Kidney (tissue), 14 donors: ENCODE results near the gene LRCOL1. TPM values are rescaled to one million over a fixed set of nuclear protein-coding genes. Genes with fewer than 3 reads are reported as not detected.

Experiments
- DNase-seq, 5 donors: peaks; one replicate each; pipeline ENCODE4 v3.0.0-alpha.2; 2013 to 2020
- FAIRE-seq: peaks from 2 replicates; lab custom pipeline; 2012; peaks lifted over from hg19 to GRCh38; lab: Jason Lieb, UNC
- H3K27ac ChIP-seq, 2 donors: one replicate each; pipeline ENCODE4 v1.7.0; 2013; ENCODE audit warnings: low read depth in 2 of 2, low read length in 2 of 2, inconsistent platforms in 1 of 2
- H3K27me3 ChIP-seq: one replicate; pipeline ENCODE4 v1.7.1; 2013; ENCODE audit warnings: low read length, inconsistent platforms; ENCODE audit not compliant: control insufficient read depth, insufficient read depth
- H3K36me3 ChIP-seq, 3 donors: one replicate each; pipeline versions ENCODE4 v1.7.0 to v1.7.1; 2013; ENCODE audit warnings: low read length in 3 of 3, control low read depth in 1 of 3, inconsistent platforms in 1 of 3; ENCODE audit not compliant: insufficient read depth in 3 of 3, control insufficient read depth in 2 of 3
- H3K4me1 ChIP-seq, 3 donors: one replicate each; pipeline versions ENCODE4 v1.7.0 to v1.7.1; 2013; ENCODE audit warnings: low read length in 3 of 3, inconsistent platforms in 1 of 3, low read depth in 1 of 3; ENCODE audit not compliant: control insufficient read depth in 2 of 3, insufficient read depth in 2 of 3
- H3K4me3 ChIP-seq, 3 donors: one replicate each; pipeline versions ENCODE4 v1.7.0 to v1.8.1; 2013; ENCODE audit warnings: low read length in 3 of 3, control low read depth in 1 of 3, inconsistent platforms in 1 of 3
- H3K9ac ChIP-seq, 3 donors: one replicate each; pipeline versions ENCODE4 v1.7.0 to v1.7.1; 2013; ENCODE audit warnings: low read length in 3 of 3, control low read depth in 1 of 3, inconsistent platforms in 1 of 3
- H3K9me3 ChIP-seq, 3 donors: one replicate each; pipeline versions ENCODE4 v1.7.0 to v1.7.1; 2013; ENCODE audit warnings: low read length in 3 of 3, control low read depth in 1 of 3, inconsistent platforms in 1 of 3; ENCODE audit not compliant: control insufficient read depth in 2 of 3, insufficient read depth in 1 of 3
- intact Hi-C: fragments of 100-400 bp; cut with DNase I; formaldehyde crosslinking; loops from one replicate; pipeline ENCODE4 v1.11.1; 2022
- polyA plus RNA-seq: library from polyadenylated mRNA; stranded (reverse); fragments of 350-450 nt; fragmentation: Illumina TruSeq; extraction: RNeasy Lipid Tissue Mini Kit (QIAGEN cat#74804); gene quantifications from one replicate; pipeline ENCODE4 v1.2.3, GENCODE V29; 2014; ENCODE audit warnings: low read depth, low replicate concordance; ENCODE audit not compliant: insufficient read depth
- total RNA-seq: library from RNA; stranded (reverse); fragmentation: NEBNext Ultra II Directional; extraction: Animal tissue kit (Norgen Biotek cat#: 25700); gene quantifications from one replicate; pipeline ENCODE4 v1.2.1, GENCODE V29; 2021
- TF ChIP-seq, protein P1 (sequence below): IDR thresholded peaks from 3 replicates; pipeline ENCODE4 v1.5.1; 2012; ENCODE audit warnings: mild to moderate bottlenecking, moderate library complexity, borderline replicate concordance; ENCODE audit not compliant: insufficient read depth; ENCODE audit errors: extremely low read depth
- donor health status: control.
- donor health status: control.
- donor health status: control.
- donor health status: control.
- donor health status: control.
- donor health status: DM: yes; HTN: yes; CAD: no.
- donor health status: Normal renal cell carcinoma (clear cell type).

LRCOL1 gene
- total and polyA plus RNA-seq, 2 donors from 2014 or later: 1.0 to 1.8 TPM

- no peak for FAIRE-seq
- peak overlapping the region in 1 of 3 donors; percentile 34 for H3K9ac ChIP-seq
- peak overlapping the region; percentile 72 to 86 for H3K27ac ChIP-seq
- TF ChIP-seq, protein P1, sequence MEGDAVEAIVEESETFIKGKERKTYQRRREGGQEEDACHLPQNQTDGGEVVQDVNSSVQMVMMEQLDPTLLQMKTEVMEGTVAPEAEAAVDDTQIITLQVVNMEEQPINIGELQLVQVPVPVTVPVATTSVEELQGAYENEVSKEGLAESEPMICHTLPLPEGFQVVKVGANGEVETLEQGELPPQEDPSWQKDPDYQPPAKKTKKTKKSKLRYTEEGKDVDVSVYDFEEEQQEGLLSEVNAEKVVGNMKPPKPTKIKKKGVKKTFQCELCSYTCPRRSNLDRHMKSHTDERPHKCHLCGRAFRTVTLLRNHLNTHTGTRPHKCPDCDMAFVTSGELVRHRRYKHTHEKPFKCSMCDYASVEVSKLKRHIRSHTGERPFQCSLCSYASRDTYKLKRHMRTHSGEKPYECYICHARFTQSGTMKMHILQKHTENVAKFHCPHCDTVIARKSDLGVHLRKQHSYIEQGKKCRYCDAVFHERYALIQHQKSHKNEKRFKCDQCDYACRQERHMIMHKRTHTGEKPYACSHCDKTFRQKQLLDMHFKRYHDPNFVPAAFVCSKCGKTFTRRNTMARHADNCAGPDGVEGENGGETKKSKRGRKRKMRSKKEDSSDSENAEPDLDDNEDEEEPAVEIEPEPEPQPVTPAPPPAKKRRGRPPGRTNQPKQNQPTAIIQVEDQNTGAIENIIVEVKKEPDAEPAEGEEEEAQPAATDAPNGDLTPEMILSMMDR: no peak
- peak; percentile 48 to 87 (median 76) for DNase-seq
- no peaks in the 10 kb centered on the region for H3K36me3 ChIP-seq
- H3K4me3 ChIP-seq: peak overlapping the region; percentile 19 to 46 (median 20)
- no peaks in the 10 kb centered on the region for H3K27me3 ChIP-seq
- peaks cover 0 to 28% (median 0%) of the 10 kb centered on the region in 3 donors for H3K4me1 ChIP-seq
- no peaks in the 10 kb centered on the region for H3K9me3 ChIP-seq
- intact Hi-C loops: no loop called here
Measured at GRCh38 chr12:132603240-132604150, 6.9 kb downstream of the LRCOL1 start.

DNA sequence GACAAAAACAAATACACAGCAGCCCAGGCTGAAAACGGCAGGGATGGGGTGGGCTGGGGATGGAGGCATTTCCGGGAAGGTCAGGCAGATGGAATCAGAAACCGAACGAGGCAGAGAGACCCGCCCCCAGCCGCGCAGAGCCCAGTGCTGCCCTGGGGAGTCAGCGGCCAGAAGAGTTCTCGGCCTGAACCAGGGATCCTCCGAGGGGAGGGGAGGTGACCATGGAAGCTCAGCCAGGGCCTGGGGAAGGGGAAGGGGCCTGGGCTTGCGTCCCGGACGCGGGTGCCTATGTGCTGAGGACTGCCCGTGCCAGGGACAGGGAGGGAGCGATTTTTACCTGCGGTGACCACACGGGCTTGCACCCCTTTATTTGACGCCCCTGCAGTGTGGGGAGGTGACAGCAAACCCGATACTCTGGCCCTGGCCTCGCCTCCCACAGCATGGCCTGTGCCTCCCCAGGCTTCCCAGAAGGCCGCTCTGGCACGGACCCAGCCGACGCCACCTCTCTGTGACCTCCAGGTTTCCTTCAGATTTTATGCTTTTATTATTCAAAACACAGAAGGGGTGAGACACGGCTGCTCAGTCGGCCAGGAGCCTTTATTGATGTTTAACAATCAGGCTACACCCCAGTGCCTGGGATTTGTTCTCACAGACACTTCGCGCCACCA lies 7.7 kb downstream of the LRCOL1 start:
- Histone ChIP-seq H3K27ac (peak overlapping the region; percentile 72 to 82), H3K4me1 (peaks cover 0 to 25% (median 0%) of the 10 kb centered on the region in 3 donors), H3K9ac (peak overlapping the region in 1 of 3 donors; percentile 4), H3K9me3 (no peaks in the 10 kb centered on the region), H3K36me3 (no peaks in the 10 kb centered on the region), H3K4me3 (peak overlapping the region in 1 of 3 donors; percentile 46), H3K27me3 (peaks cover under 1% of the 10 kb centered on the region)
- intact Hi-C loops: no loop called here
- TF ChIP-seq, protein P1: no peak
- FAIRE-seq (no peak), DNase-seq (peak; percentile 84 to 92 (median 88))

- Histone ChIP-seq H3K27ac (no peak overlapping the region), H3K4me3 (no peak overlapping the region), H3K9me3 (no peaks in the 10 kb centered on the region), H3K9ac (peak overlapping the region in 1 of 3 donors; percentile 71), H3K27me3 (peaks cover 4% of the 10 kb centered on the region), H3K4me1 (peaks cover 0 to 30% (median 4%) of the 10 kb centered on the region in 3 donors), H3K36me3 (no peaks in the 10 kb centered on the region)
- DNase-seq (peak in 2 of 5 donors; percentile 70 to 75), FAIRE-seq (no peak)
- TF ChIP-seq, protein P1: no peak
- intact Hi-C loops: no loop called here
Measured at GRCh38 chr12:132601171-132601883, 9.1 kb downstream of the LRCOL1 start.
